Measurements from ENCODE around the gene DHRS9.

DNA sequence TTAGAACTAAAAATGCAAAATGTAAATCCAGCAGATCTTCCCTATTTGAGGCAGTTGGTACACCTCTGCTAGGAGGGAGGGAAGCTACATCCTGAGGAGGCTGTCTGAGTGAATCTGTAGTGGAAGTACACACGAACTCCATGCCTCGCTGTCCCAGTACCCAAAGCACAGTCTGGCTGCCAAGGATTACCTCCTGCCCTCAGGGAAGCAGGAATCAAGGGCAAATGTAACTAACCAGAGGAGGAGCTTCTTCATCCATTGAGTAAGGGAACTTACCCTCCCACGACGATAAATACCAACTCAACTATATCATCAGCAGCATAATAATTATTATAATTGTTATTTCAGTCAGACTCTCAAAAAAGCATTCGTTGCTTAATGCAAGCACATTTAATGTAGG lies 2.1 kb downstream of the DHRS9 start:
- TF ChIP-seq, protein P1, sequence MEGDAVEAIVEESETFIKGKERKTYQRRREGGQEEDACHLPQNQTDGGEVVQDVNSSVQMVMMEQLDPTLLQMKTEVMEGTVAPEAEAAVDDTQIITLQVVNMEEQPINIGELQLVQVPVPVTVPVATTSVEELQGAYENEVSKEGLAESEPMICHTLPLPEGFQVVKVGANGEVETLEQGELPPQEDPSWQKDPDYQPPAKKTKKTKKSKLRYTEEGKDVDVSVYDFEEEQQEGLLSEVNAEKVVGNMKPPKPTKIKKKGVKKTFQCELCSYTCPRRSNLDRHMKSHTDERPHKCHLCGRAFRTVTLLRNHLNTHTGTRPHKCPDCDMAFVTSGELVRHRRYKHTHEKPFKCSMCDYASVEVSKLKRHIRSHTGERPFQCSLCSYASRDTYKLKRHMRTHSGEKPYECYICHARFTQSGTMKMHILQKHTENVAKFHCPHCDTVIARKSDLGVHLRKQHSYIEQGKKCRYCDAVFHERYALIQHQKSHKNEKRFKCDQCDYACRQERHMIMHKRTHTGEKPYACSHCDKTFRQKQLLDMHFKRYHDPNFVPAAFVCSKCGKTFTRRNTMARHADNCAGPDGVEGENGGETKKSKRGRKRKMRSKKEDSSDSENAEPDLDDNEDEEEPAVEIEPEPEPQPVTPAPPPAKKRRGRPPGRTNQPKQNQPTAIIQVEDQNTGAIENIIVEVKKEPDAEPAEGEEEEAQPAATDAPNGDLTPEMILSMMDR (conservative IDR thresholded peaks at IDR 0.05) = no peak
- no peak for TF ChIP-seq EZH2 (IDR thresholded peaks at IDR 0.05; ENCODE audit: low read depth)

Data from PC-9 (cell line).